ENCODE data around the gene CUL7.

Gene CUL7

DNA sequence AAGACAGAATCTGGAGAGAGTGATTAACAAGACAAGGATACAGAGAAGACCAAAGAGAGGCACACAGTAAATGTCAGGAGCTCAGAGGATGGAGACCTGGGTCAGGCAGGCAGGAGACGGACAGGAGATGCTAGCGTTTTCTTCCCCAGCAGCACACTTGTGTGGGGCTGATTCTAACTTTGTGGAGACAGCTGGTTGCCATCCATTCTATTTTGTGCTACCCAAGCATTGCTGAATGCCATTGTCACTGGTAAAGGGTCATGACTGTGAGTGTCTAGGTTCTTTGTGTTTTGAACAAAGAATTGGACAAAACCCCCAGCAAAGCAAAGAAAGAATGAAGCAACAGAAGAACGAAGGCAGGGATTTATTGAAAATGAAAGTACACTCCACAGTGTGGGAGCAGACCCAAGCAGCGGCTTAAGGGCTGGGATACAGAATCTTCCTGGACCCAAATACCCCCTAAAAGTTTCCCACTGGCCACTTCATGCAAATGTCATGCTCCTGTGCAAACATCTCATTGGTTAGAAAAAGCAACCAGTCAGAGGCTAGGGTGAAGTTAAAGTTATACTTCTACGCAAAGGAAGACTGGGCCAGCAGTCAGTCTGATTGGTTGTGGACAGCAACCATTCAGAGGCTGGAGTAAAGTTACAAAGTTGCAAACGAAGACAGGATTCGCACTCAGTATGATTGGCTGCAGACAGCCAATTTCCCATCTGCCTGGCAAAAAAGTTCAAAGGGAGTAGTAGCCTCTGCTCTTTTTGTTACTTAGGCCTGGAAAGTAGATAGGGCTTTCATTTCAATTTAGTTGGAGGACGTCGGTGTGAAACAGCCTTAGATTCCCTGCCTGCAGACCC is 40.0 kb upstream of the CUL7 start:
- Histone ChIP-seq H3K27me3 (no peaks in the 10 kb centered on the region), H3K9me3 (no peaks in the 10 kb centered on the region; the same call in 1 of the 2 replicates), H3K4me1 (peaks cover 20% of the 10 kb centered on the region), H3K36me3 (no peaks in the 10 kb centered on the region), H3K4me3 (ENCODE audit: low read depth, low read length) (no peak overlapping the region)
- no peak for TF ChIP-seq CTCF (IDR thresholded peaks at IDR 0.05; ENCODE audit: low read depth, low read length)
- DNase-seq, result no peak

- no peak overlapping the region for H3K4me3 ChIP-seq (ENCODE audit: low read depth, low read length)
- no peaks in the 10 kb centered on the region for H3K9me3 ChIP-seq
- no peaks in the 10 kb centered on the region for H3K27me3 ChIP-seq
- peaks cover 16% of the 10 kb centered on the region for H3K4me1 ChIP-seq
- TF ChIP-seq CTCF (IDR thresholded peaks at IDR 0.05; ENCODE audit: low read depth, low read length), result no peak
- H3K36me3 ChIP-seq, result no peaks in the 10 kb centered on the region
- DNase-seq, result no peak
These were observed 39.0 kb upstream of the CUL7 start for GRCh38 chr6:43092635-43093034.

DNA sequence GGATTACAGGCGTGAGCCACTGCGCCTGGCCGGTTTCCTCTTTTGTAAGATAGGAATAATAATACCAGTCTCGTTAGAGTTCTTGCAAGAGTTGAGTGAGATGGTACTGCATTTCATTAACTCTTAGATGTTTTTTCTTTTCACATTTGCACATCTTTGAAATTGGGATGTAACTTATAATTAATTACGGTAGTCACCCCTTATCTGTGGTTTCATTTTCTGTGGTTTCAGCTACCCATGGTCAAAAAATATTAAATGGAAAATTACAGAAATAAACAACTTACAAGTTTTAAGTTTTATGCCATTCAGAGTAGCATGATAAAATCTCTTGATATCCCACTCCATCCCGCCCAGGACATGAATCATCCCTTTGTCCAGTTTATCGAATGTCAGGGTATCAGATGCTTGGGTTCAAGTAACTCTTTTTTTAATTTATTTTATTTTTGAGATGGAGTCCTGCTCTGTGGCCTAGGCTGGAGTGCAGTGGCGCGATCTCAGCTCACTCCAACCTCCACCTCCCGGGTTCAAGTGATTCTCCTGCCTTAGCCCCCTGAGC is 37.9 kb upstream of the CUL7 start:
- no peaks in the 10 kb centered on the region for H3K9me3 ChIP-seq
- H3K36me3 ChIP-seq, result no peaks in the 10 kb centered on the region
- no peaks in the 10 kb centered on the region for H3K27me3 ChIP-seq
- peaks cover 9% of the 10 kb centered on the region for H3K4me1 ChIP-seq
- DNase-seq, result no peak
- no peak for TF ChIP-seq CTCF (IDR thresholded peaks at IDR 0.05; ENCODE audit: low read depth, low read length)
- no peak overlapping the region for H3K4me3 ChIP-seq (ENCODE audit: low read depth, low read length)

DNA sequence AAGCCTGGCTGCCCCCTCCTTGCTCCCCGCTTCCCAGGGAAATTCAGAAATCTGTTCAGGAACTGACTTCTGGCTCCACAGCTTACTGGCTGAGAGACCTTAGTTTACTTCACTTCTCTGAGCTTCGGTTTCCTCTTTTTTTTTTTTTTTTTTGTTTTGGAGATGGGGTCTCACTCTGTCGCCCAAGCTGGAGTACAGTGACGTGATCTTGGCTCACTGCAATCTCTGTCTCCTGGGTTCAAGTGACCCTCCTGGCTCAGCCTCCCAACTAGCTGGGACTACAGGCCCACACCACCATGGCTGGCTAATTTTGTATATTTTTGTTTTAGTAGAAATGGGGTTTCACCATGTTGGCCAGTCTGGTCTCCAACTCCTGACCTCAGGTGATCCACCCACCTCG is 37.4 kb upstream of the CUL7 start:
- TF ChIP-seq CTCF (IDR thresholded peaks at IDR 0.05; ENCODE audit: low read depth, low read length), result no peak
- Histone ChIP-seq H3K9me3 (no peaks in the 10 kb centered on the region), H3K4me3 (ENCODE audit: low read depth, low read length) (no peak overlapping the region), H3K4me1 (peaks cover 9% of the 10 kb centered on the region), H3K36me3 (no peaks in the 10 kb centered on the region), H3K27me3 (no peaks in the 10 kb centered on the region)
- DNase-seq, result no peak

GRCh38 chr6:43090559-43090956 is 36.9 kb upstream of the CUL7 start:
- TF ChIP-seq CTCF (IDR thresholded peaks at IDR 0.05; ENCODE audit: low read depth, low read length), result no peak
- no peak overlapping the region for H3K4me3 ChIP-seq (ENCODE audit: low read depth, low read length)

More at GRCh38 chr6:43090559-43090956, 36.9 kb upstream of the CUL7 start:
- no peaks in the 10 kb centered on the region for H3K9me3 ChIP-seq
- no peaks in the 10 kb centered on the region for H3K27me3 ChIP-seq
- H3K36me3 ChIP-seq, result no peaks in the 10 kb centered on the region
- peaks cover 9% of the 10 kb centered on the region for H3K4me1 ChIP-seq
- DNase-seq, result no peak

Data from BE2C (cell line).